Lower lobe of right lung (tissue), 2 donors: ENCODE measurements around the gene LPP. TPM values are rescaled to one million over a fixed set of nuclear protein-coding genes. Genes with fewer than 3 reads are reported as not detected.
A peak's percentile ranks its signal among the peaks of the same experiment; 100 is the strongest.

Experiments used
- ATAC-seq, 2 donors: fragments of 200-7000 bp; cut with Tn5 transposase; one replicate each; pipeline ENCODE4 v1.9.1; 2020 to 2022; ENCODE audit warnings: mild to moderate bottlenecking in 2 of 2, moderate library complexity in 2 of 2
- DNase-seq: peaks from one replicate; pipeline ENCODE4 v3.0.0-alpha.2; 2020
- H3K27ac ChIP-seq: fragments of 200-600 bp; one replicate; pipeline ENCODE4 v1.8.0; 2022
- H3K27me3 ChIP-seq: fragments of 200-600 bp; one replicate; pipeline ENCODE4 v1.8.0; 2022; ENCODE audit warnings: low read depth
- H3K36me3 ChIP-seq: fragments of 200-600 bp; one replicate; pipeline ENCODE4 v1.8.0; 2022; ENCODE audit warnings: mild to moderate bottlenecking
- H3K4me1 ChIP-seq: fragments of 200-600 bp; one replicate; pipeline ENCODE4 v1.8.0; 2022
- H3K4me3 ChIP-seq: fragments of 200-600 bp; one replicate; pipeline ENCODE4 v1.8.0; 2022; ENCODE audit warnings: mild to moderate bottlenecking
- H3K9me3 ChIP-seq: fragments of 200-600 bp; one replicate; pipeline ENCODE4 v1.8.0; 2022
- CTCF ChIP-seq: fragments of 200-600 bp; IDR thresholded peaks from one replicate; pipeline ENCODE4 v1.8.0; 2022; ENCODE audit warnings: antibody characterized with exemption, mild to moderate bottlenecking
- intact Hi-C: fragments of 100-400 bp; cut with DNase I; formaldehyde crosslinking; loops from one replicate; pipeline ENCODE4 v1.11.0; 2022
- total RNA-seq: library from RNA; stranded (reverse); fragmentation: NEBNext Ultra II Directional; extraction: Animal tissue kit (Norgen Biotek cat#: 25700); gene quantifications from one replicate; pipeline ENCODE4 v1.2.1, GENCODE V29; 2021
- donor health status: DM: no; HTN: yes; CAD: no; lungs with severe emphysema.

The LPP gene
- total RNA-seq, 1 donor from 2014 or later, result 180 TPM

DNA sequence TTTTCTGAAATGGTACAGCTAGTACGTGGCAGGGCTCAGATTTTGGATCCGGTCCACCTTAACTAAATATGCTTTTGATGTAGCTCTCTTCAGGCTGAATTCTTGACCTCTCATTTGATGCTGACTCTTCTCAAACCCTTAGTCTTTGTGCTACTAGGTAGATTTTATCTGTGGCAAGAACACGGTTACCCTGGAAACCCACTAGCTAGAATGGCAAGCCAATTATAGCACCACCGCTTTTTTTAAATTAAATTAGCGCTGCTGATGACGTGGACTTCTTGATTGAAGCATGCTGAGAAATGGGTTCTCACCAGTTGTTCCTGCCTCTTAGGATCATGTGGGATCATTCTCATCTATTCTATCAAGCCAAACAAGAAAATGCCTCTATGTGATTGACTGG, 421.5 kb downstream of the LPP start:
- Histone ChIP-seq H3K4me3 (no peak overlapping the region), H3K36me3 (no peaks in the 10 kb centered on the region), H3K9me3 (no peaks in the 10 kb centered on the region), H3K27ac (no peak overlapping the region), H3K27me3 (no peaks in the 10 kb centered on the region), H3K4me1 (peaks cover 9% of the 10 kb centered on the region)
- DNase-seq (no peak), ATAC-seq (no peak)
- intact Hi-C loops, result no loop called here
- no peak for TF ChIP-seq CTCF

- no peak overlapping the region for H3K27ac ChIP-seq
- H3K9me3 ChIP-seq, result no peaks in the 10 kb centered on the region
- intact Hi-C loops, result no loop called here
- H3K4me3 ChIP-seq, result no peak overlapping the region
- H3K36me3 ChIP-seq, result no peaks in the 10 kb centered on the region
- no peaks in the 10 kb centered on the region for H3K27me3 ChIP-seq
- no peak for ATAC-seq
- peaks cover 9% of the 10 kb centered on the region for H3K4me1 ChIP-seq
- no peak for TF ChIP-seq CTCF
- DNase-seq, result no peak
Measured at GRCh38 chr3:188577539-188577938, 423.6 kb downstream of the LPP start.

DNA sequence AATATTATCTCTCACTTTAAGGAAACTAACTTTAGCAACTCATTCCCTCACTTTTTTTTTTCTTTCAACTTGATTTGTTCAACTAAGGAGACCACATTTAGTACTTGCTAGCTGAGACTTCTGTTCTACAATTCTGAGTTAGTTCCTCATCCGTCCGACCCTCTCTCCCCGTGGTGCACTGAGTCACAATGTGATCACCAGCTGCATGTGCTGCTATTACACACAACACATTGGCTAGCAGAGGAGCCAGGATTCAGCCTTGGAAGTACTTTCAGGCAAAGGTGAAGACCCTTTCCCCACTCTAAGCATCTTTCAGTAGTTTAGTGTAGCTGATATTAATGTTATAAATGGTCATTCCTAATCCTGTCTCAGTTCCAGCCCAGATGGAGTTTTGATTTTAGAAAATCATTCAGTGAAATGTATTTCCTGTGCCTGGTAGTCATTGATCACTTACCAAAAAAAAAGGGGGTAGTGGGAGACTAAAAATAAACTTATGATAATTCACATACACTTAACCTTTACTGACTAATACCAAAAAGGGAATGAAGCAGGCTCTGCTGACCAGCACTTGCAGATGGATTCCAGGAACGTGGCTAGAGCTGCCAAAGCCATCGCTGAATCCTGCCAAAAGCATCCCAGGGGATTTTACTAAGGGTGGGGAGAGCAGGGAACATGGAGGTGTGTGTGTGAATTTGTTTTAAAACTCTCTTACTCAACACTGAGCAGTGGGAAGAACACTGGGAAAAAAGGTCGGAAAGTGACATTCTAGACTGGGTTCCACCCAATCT, 424.8 kb downstream of the LPP start:
- no peaks in the 10 kb centered on the region for H3K9me3 ChIP-seq
- peak; percentile 32 for DNase-seq
- H3K36me3 ChIP-seq, result no peaks in the 10 kb centered on the region
- intact Hi-C loops, result no loop called here
- TF ChIP-seq CTCF, result no peak
- H3K4me3 ChIP-seq, result no peak overlapping the region
- H3K27me3 ChIP-seq, result no peaks in the 10 kb centered on the region
- peak in 1 of 2 donors; percentile 35 for ATAC-seq
- peak overlapping the region; percentile 24 for H3K27ac ChIP-seq
- H3K4me1 ChIP-seq, result peaks cover 13% of the 10 kb centered on the region

DNA sequence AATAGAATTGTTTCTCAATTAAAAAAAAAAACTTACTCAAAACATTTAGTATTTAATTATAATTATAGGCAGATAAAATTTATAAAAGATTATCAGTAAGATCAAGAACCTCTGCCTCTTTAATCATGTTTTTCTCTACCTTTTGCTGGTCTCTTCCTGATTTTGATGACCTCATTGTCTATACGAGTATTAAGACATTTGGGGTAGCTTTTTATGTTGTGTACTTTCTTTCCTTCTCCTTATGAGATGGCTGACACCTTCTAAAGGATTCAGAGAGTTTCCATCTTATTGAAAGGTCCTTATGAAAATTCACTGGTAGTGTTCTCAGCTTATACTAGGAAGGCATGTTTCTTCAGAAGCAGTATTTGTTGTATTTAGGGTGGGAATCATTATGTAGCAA, 426.3 kb downstream of the LPP start:
- Histone ChIP-seq H3K4me3 (no peak overlapping the region), H3K27me3 (no peaks in the 10 kb centered on the region), H3K4me1 (peaks cover 25% of the 10 kb centered on the region), H3K36me3 (no peaks in the 10 kb centered on the region), H3K27ac (no peak overlapping the region), H3K9me3 (no peaks in the 10 kb centered on the region)
- intact Hi-C loops, result no loop called here
- DNase-seq, result no peak
- ATAC-seq, result no peak
- TF ChIP-seq CTCF, result no peak

- Histone ChIP-seq H3K27ac (no peak overlapping the region), H3K27me3 (no peaks in the 10 kb centered on the region), H3K36me3 (no peaks in the 10 kb centered on the region), H3K4me3 (no peak overlapping the region), H3K9me3 (no peaks in the 10 kb centered on the region), H3K4me1 (peaks cover 30% of the 10 kb centered on the region)
- no peak for DNase-seq
- no peak for ATAC-seq
- intact Hi-C loops, result no loop called here
- no peak for TF ChIP-seq CTCF
Measured at GRCh38 chr3:188580659-188581058, 426.7 kb downstream of the LPP start.
